HCT116 (cell line): ENCODE results near the gene H6PD. TPM values are rescaled to one million over a fixed set of nuclear protein-coding genes. Genes with fewer than 3 reads are reported as not detected.

Experiments
- ATAC-seq: fragments of 200-7000 bp; cut with Tn5 transposase; 2 replicates; pipeline ENCODE4 v1.9.1; 2020; ENCODE audit warnings: mild to moderate bottlenecking, moderate library complexity
- BruUV-seq: library from RNA; stranded (reverse); fragments of 400-500 nt; replicated peaks from 2 replicates; lab custom pipeline; 2021; lab: Mats Ljungman, UMichigan
- CTCF ChIA-PET: fragments of 300-600 bp; sonication (Branson Sonifier 250); formaldehyde crosslinking; loops from one replicate; lab custom pipeline; 2021; ENCODE audit warnings: antibody characterized with exemption; lab: Charles Lee
- POLR2A ChIA-PET: fragments of 300-600, 350-600 bp; sonication (Branson Sonifier 250); formaldehyde crosslinking; loops from one replicate; lab custom pipeline; 2021; ENCODE audit warnings: antibody characterized with exemption; lab: Charles Lee
- RAD21 ChIA-PET, 2 experiments: fragments of 300-600 bp; sonication (Branson Sonifier 250); formaldehyde crosslinking; loops; one replicate each; lab custom pipeline; 2023; ENCODE audit warnings: low total read pairs in 2 of 2; ENCODE audit not compliant: uncharacterized antibody in 2 of 2, unreplicated experiment in 2 of 2, low non-redundant PET in 1 of 2; lab: Charles Lee
- DNase-seq: peaks from one replicate; pipeline ENCODE4 v3.0.0-alpha.2; 2010; ENCODE audit warnings: low read depth, low spot score
- H2AFZ ChIP-seq: fragments of 200-600 bp; shearing (Covaris generic), sonication (generic); 2 replicates; pipeline ENCODE4 v1.6.1; 2017; ENCODE audit warnings: low read depth, mixed run types, mixed read lengths, antibody characterized with exemption, low read length; ENCODE audit not compliant: poor library complexity, severe bottlenecking
- H3K27ac ChIP-seq: 2 replicates; pipeline ENCODE4 v1.5.1; 2012; ENCODE audit warnings: low read depth, low read length
- H3K27me3 ChIP-seq: fragments of 200-600 bp; sonication (generic); 2 replicates; pipeline ENCODE4 v1.6.1; 2016; ENCODE audit warnings: mixed run types, low read length, mixed read lengths; ENCODE audit not compliant: insufficient read depth
- H3K36me3 ChIP-seq, 2 experiments: fragments of 200-500 bp in 1 of 2; fragments of 200-600 bp in 1 of 2; sonication (Bioruptor generic) in 1 of 2; sonication (generic) in 1 of 2; 2 replicates each; pipeline versions ENCODE4 v1.5.1 to v1.6.1; 2014 to 2016; ENCODE audit warnings: low read length in 2 of 2, inconsistent platforms in 1 of 2, mixed read lengths in 1 of 2, mixed run types in 1 of 2; ENCODE audit not compliant: insufficient read depth in 2 of 2, control insufficient read depth in 1 of 2
- H3K4me1 ChIP-seq, 2 experiments: fragments of 200-600 bp in 1 of 2; sonication (generic) in 1 of 2; 2 replicates each; pipeline versions ENCODE4 v1.5.1 to v1.6.1; 2012 to 2017; ENCODE audit warnings: low read length in 2 of 2, inconsistent platforms in 1 of 2, mild to moderate bottlenecking in 1 of 2, mixed read lengths in 1 of 2, mixed run types in 1 of 2, moderate library complexity in 1 of 2; ENCODE audit not compliant: insufficient read depth in 2 of 2, control insufficient read depth in 1 of 2
- H3K4me2 ChIP-seq: fragments of 200-600 bp; sonication (generic); 2 replicates; pipeline ENCODE4 v1.6.1; 2017; ENCODE audit warnings: mixed run types, low read length, mixed read lengths
- H3K4me3 ChIP-seq, 2 experiments: fragments of 200-600 bp in 1 of 2; sonication (generic) in 1 of 2; replicated peaks in 1 of 2; 2 replicates each; pipeline ENCODE4 v1.5.1; 2011 to 2016; ENCODE audit warnings: low read length in 2 of 2, control low read depth in 1 of 2, low read depth in 1 of 2, mild to moderate bottlenecking in 1 of 2, mixed read lengths in 1 of 2, mixed run types in 1 of 2
- H3K79me2 ChIP-seq: fragments of 200-600 bp; sonication (generic); 2 replicates; pipeline ENCODE4 v1.6.1; 2017; ENCODE audit warnings: mild to moderate bottlenecking, mixed run types, low read length, moderate library complexity, mixed read lengths; ENCODE audit not compliant: insufficient read depth
- H3K9ac ChIP-seq: fragments of 200-600 bp; sonication (generic); 2 replicates; pipeline ENCODE4 v1.6.1; 2016; ENCODE audit warnings: low read length, mixed read lengths
- H3K9me2 ChIP-seq: fragments of 200-600 bp; sonication (generic), shearing (Covaris generic); 2 replicates; pipeline ENCODE4 v1.6.1; 2017; ENCODE audit warnings: mixed run types, mild to moderate bottlenecking, moderate library complexity; ENCODE audit not compliant: insufficient read depth
- H3K9me3 ChIP-seq, 2 experiments: fragments of 200-500 bp in 1 of 2; fragments of 200-600 bp in 1 of 2; sonication (Bioruptor generic) in 1 of 2; sonication (generic) in 1 of 2; 2 replicates each; pipeline ENCODE4 v1.6.1; 2014 to 2017; ENCODE audit warnings: low read length in 2 of 2, mixed read lengths in 2 of 2, inconsistent platforms in 1 of 2, low read depth in 1 of 2, mild to moderate bottlenecking in 1 of 2, mixed run types in 1 of 2, moderate library complexity in 1 of 2; ENCODE audit not compliant: control insufficient read depth in 1 of 2, insufficient read depth in 1 of 2
- H4K20me1 ChIP-seq: fragments of 200-600 bp; sonication (generic), shearing (Covaris generic); 2 replicates; pipeline ENCODE4 v1.6.1; 2017; ENCODE audit warnings: mixed run types, mild to moderate bottlenecking, moderate library complexity; ENCODE audit not compliant: insufficient read depth
- EGR1 ChIP-seq: IDR thresholded peaks from 2 replicates; pipeline ENCODE4 v1.6.1; 2012; ENCODE audit warnings: low read depth
- ELF1 ChIP-seq: IDR thresholded peaks from 2 replicates; pipeline ENCODE4 v1.6.1; 2012; ENCODE audit warnings: low read depth, borderline replicate concordance
- EZH2 ChIP-seq: fragments of 200-600 bp; sonication (generic); IDR thresholded peaks from 2 replicates; pipeline ENCODE4 v1.6.1; 2017; ENCODE audit warnings: antibody characterized with exemption, mixed run types
- EZH2phosphoT487 ChIP-seq: fragments of 200-600 bp; IDR thresholded peaks from 2 replicates; pipeline ENCODE4 v1.6.1; 2018; ENCODE audit warnings: antibody characterized with exemption, borderline replicate concordance
- FOSL1 ChIP-seq: IDR thresholded peaks from 2 replicates; pipeline ENCODE4 v1.6.1; 2012; ENCODE audit warnings: low read depth
- JUND ChIP-seq: IDR thresholded peaks from 2 replicates; pipeline ENCODE4 v1.6.1; 2012
- POLR2A ChIP-seq: IDR thresholded peaks from 2 replicates; pipeline ENCODE4 v1.7.0; 2011; ENCODE audit warnings: borderline replicate concordance; ENCODE audit not compliant: insufficient read depth, insufficient read length; ENCODE audit errors: extremely low read depth
- RAD21 ChIP-seq: IDR thresholded peaks from 2 replicates; pipeline ENCODE4 v1.6.1; 2012; ENCODE audit warnings: low read depth, mild to moderate bottlenecking
- TCF7L2 ChIP-seq: IDR thresholded peaks from 2 replicates; pipeline ENCODE4 v1.7.0; 2011; ENCODE audit warnings: borderline replicate concordance, inconsistent platforms; ENCODE audit not compliant: insufficient read depth, insufficient read length; ENCODE audit errors: extremely low read depth
- YY1 ChIP-seq: IDR thresholded peaks from 2 replicates; pipeline ENCODE4 v1.6.1; 2011; ENCODE audit warnings: low read length, low read depth, moderate library complexity, mild to moderate bottlenecking; ENCODE audit not compliant: insufficient replicate concordance; ENCODE audit errors: extremely low read depth
- ZNF274 ChIP-seq: fragments of 200-500 bp; sonication (Bioruptor generic); IDR thresholded peaks from 2 replicates; pipeline ENCODE4 v1.6.1; 2014; ENCODE audit warnings: mild to moderate bottlenecking, low read depth, low read length, inconsistent platforms
- intact Hi-C: fragments of 100-400 bp; cut with micrococcal nuclease; formaldehyde crosslinking; loops from 2 replicates; pipeline ENCODE4 v1.10.0; 2022
- total RNA-seq: library from RNA; stranded (reverse); gene quantifications from one replicate; pipeline ENCODE4 v1.2.1, GENCODE V29; 2021; ENCODE audit not compliant: unreplicated experiment
- TF ChIP-seq, protein P1 (sequence below), 3 experiments: fragments of 200-600 bp in 1 of 3; sonication (generic) in 1 of 3; IDR thresholded peaks in 2 of 3; conservative IDR thresholded peaks in 1 of 3; 2 replicates each; pipeline ENCODE4 v1.5.1; 2012 to 2017; ENCODE audit warnings: low read depth in 2 of 3, low read length in 2 of 3, antibody characterized with exemption in 1 of 3, borderline replicate concordance in 1 of 3, control low read depth in 1 of 3, mild to moderate bottlenecking in 1 of 3, mixed read lengths in 1 of 3, mixed run types in 1 of 3, moderate library complexity in 1 of 3; ENCODE audit not compliant: insufficient read depth in 1 of 3
- TF ChIP-seq, protein P2 (sequence below): IDR thresholded peaks from 2 replicates; pipeline ENCODE4 v1.6.1; 2011; ENCODE audit warnings: mild to moderate bottlenecking, low read length, moderate library complexity; ENCODE audit not compliant: insufficient replicate concordance; ENCODE audit errors: extremely low read depth
- TF ChIP-seq, protein P3 (sequence below): IDR thresholded peaks from 2 replicates; pipeline ENCODE4 v1.6.1; 2012
- TF ChIP-seq, protein P4 (sequence below): IDR thresholded peaks from 2 replicates; pipeline ENCODE4 v1.6.1; 2012

The H6PD gene
- total RNA-seq, 1 experiment from 2014 or later, result 16.2 TPM

DNA sequence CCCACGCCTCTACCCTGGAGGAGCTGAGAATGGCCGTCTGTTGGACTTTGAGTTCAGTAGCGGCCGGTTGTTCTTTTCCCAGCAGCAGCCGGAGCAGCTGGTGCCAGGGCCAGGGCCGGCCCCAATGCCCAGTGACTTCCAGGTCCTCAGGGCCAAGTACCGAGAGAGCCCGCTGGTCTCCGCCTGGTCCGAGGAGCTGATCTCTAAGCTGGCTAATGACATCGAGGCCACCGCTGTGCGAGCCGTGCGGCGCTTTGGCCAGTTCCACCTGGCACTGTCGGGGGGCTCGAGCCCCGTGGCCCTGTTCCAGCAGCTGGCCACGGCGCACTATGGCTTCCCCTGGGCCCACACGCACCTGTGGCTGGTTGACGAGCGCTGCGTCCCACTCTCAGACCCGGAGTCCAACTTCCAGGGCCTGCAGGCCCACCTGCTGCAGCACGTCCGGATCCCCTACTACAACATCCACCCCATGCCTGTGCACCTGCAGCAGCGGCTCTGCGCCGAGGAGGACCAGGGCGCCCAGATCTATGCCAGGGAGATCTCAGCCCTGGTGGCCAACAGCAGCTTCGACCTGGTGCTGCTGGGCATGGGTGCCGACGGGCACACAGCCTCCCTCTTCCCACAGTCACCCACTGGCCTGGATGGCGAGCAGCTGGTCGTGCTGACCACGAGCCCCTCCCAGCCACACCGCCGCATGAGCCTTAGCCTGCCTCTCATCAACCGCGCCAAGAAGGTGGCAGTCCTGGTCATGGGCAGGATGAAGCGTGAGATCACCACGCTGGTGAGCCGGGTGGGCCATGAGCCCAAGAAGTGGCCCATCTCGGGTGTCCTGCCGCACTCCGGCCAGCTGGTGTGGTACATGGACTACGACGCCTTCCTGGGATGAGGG lies 29.7 kb downstream of the H6PD start:
- CTCF ChIA-PET, result interaction anchor here (2.3 kb wide), 1 partner anchor 227 kb away, joined by 6 read pairs; no protein-coding TSS in a partner anchor

DNA sequence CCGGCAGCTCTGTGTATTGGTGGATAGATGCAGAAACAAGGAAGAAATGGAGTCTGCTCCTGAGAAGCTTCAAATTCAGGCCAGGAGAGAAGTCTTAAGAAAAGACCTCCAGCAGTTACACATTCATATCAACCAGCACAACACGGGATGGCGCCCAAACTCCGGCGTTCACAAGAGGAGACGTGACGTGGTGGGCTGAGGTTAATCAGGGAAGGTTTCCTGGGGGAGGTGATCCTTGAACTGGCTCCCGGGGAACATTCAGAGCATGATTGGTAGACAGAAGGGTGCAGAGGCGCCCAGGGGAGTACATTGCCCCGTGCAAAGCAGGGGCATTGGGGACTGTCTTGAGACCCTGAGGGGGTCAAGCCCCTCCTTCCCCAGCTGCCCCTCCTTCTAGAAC lies 30.5 kb downstream of the H6PD start:
- H3K4me3 ChIP-seq, result no peak overlapping the region
- no peak for DNase-seq
- no peak for ATAC-seq
- no peak overlapping the region for H2AFZ ChIP-seq
- H3K36me3 ChIP-seq, result no peaks in the 10 kb centered on the region
- no TSS peak for BruUV-seq
- POLR2A ChIA-PET, result no interaction called here
- H4K20me1 ChIP-seq, result no peaks in the 10 kb centered on the region
- RAD21 ChIA-PET, result no interaction called here
- intact Hi-C loops, result loop anchor here (5.0 kb wide), 1 partner anchor 307 kb away; no protein-coding TSS in a partner anchor
- H3K79me2 ChIP-seq, result no peaks in the 10 kb centered on the region
- no peak overlapping the region for H3K27ac ChIP-seq
- peaks cover 4 to 9% of the 10 kb centered on the region in 2 experiments; a peak in 3 of 4 replicates for H3K4me1 ChIP-seq
- peaks cover 0 to 5% of the 10 kb centered on the region in 2 experiments; a peak in 1 of 4 replicates for H3K9me3 ChIP-seq
- H3K27me3 ChIP-seq, result no peaks in the 10 kb centered on the region
- no peak overlapping the region for H3K4me2 ChIP-seq
- CTCF ChIA-PET, result interaction anchor here (2.3 kb wide), 1 partner anchor 226 kb away, joined by 6 read pairs; no protein-coding TSS in a partner anchor
- H3K9ac ChIP-seq, result no peak overlapping the region
- H3K9me2 ChIP-seq, result no peaks in the 10 kb centered on the region
- TF ChIP-seq, protein P1, sequence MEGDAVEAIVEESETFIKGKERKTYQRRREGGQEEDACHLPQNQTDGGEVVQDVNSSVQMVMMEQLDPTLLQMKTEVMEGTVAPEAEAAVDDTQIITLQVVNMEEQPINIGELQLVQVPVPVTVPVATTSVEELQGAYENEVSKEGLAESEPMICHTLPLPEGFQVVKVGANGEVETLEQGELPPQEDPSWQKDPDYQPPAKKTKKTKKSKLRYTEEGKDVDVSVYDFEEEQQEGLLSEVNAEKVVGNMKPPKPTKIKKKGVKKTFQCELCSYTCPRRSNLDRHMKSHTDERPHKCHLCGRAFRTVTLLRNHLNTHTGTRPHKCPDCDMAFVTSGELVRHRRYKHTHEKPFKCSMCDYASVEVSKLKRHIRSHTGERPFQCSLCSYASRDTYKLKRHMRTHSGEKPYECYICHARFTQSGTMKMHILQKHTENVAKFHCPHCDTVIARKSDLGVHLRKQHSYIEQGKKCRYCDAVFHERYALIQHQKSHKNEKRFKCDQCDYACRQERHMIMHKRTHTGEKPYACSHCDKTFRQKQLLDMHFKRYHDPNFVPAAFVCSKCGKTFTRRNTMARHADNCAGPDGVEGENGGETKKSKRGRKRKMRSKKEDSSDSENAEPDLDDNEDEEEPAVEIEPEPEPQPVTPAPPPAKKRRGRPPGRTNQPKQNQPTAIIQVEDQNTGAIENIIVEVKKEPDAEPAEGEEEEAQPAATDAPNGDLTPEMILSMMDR (IDR thresholded peaks at IDR 0.05 in 2 of 3, conservative IDR thresholded peaks at IDR 0.05 in 1 of 3; ENCODE audit: borderline replicate concordance in 1 of 3, insufficient read depth in 1 of 3, low read depth in 2 of 3, low read length in 2 of 3), result no peak
- TF ChIP-seq, protein P2, sequence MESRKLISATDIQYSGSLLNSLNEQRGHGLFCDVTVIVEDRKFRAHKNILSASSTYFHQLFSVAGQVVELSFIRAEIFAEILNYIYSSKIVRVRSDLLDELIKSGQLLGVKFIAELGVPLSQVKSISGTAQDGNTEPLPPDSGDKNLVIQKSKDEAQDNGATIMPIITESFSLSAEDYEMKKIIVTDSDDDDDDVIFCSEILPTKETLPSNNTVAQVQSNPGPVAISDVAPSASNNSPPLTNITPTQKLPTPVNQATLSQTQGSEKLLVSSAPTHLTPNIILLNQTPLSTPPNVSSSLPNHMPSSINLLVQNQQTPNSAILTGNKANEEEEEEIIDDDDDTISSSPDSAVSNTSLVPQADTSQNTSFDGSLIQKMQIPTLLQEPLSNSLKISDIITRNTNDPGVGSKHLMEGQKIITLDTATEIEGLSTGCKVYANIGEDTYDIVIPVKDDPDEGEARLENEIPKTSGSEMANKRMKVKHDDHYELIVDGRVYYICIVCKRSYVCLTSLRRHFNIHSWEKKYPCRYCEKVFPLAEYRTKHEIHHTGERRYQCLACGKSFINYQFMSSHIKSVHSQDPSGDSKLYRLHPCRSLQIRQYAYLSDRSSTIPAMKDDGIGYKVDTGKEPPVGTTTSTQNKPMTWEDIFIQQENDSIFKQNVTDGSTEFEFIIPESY, result no peak
- TF ChIP-seq RAD21, result no peak
- no peak for TF ChIP-seq ELF1
- TF ChIP-seq, protein P3, sequence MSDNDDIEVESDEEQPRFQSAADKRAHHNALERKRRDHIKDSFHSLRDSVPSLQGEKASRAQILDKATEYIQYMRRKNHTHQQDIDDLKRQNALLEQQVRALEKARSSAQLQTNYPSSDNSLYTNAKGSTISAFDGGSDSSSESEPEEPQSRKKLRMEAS, result no peak
- no peak for TF ChIP-seq EZH2phosphoT487
- TF ChIP-seq FOSL1, result no peak
- no peak for TF ChIP-seq EGR1

More for the DNA sequence above, 29.7 kb downstream of the H6PD start:
- TF ChIP-seq POLR2A (no peak), YY1 (no peak), EZH2 (no peak), EGR1 (no peak), RAD21 (no peak), TCF7L2 (no peak), ZNF274 (no peak), JUND (no peak)
- TF ChIP-seq, protein P3, result no peak
- TF ChIP-seq, protein P4, sequence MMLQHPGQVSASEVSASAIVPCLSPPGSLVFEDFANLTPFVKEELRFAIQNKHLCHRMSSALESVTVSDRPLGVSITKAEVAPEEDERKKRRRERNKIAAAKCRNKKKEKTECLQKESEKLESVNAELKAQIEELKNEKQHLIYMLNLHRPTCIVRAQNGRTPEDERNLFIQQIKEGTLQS, result no peak
- Histone ChIP-seq H3K9me3 (peaks cover 0 to 13% of the 10 kb centered on the region in 2 experiments; a peak in 1 of 4 replicates), H3K4me2 (no peak overlapping the region), H4K20me1 (no peaks in the 10 kb centered on the region), H3K27ac (no peak overlapping the region), H3K4me1 (peaks cover 4 to 9% of the 10 kb centered on the region in 2 experiments; a peak in 3 of 4 replicates), H3K9ac (no peak overlapping the region), H3K36me3 (no peaks in the 10 kb centered on the region), H3K27me3 (no peaks in the 10 kb centered on the region), H3K79me2 (no peaks in the 10 kb centered on the region), H3K4me3 (no peak overlapping the region), H3K9me2 (no peaks in the 10 kb centered on the region), H2AFZ (no peak overlapping the region)
- RAD21 ChIA-PET, result no interaction called here
- DNase-seq, result no peak
- intact Hi-C loops, result no loop called here
- no peak for ATAC-seq
- BruUV-seq, result no TSS peak
- POLR2A ChIA-PET, result no interaction called here
